Parathyroid adenoma (tissue), 2 donors: Measurements from ENCODE around the gene KIF1A.

Source experiments
- H2AFZ ChIP-seq: fragments of 300-600 bp; sonication (generic); one replicate; pipeline ENCODE4 v1.7.0; 2017; ENCODE audit warnings: antibody characterized with exemption, mild to moderate bottlenecking
- H3K27ac ChIP-seq: fragments of 300-600 bp; sonication (generic); one replicate; pipeline ENCODE4 v1.7.0; 2017
- H3K27me3 ChIP-seq: fragments of 300-600 bp; sonication (generic); one replicate; pipeline ENCODE4 v1.7.0; 2017; ENCODE audit warnings: low read length; ENCODE audit not compliant: control insufficient read depth, insufficient read depth
- H3K36me3 ChIP-seq: fragments of 300-600 bp; sonication (generic); one replicate; pipeline ENCODE4 v1.7.0; 2017; ENCODE audit warnings: low read length; ENCODE audit not compliant: control insufficient read depth, insufficient read depth
- H3K4me1 ChIP-seq: fragments of 300-600 bp; sonication (generic); one replicate; pipeline ENCODE4 v1.7.0; 2017; ENCODE audit warnings: control low read depth
- H3K4me2 ChIP-seq: fragments of 300-600 bp; sonication (generic); one replicate; pipeline ENCODE4 v1.7.0; 2017; ENCODE audit warnings: low read length
- H3K4me3 ChIP-seq: fragments of 300-600 bp; sonication (generic); one replicate; pipeline ENCODE4 v1.7.0; 2017; ENCODE audit warnings: low read depth, low read length
- H3K79me2 ChIP-seq: fragments of 300-600 bp; sonication (generic); one replicate; pipeline ENCODE4 v1.7.0; 2017; ENCODE audit warnings: control low read depth
- H3K9ac ChIP-seq: fragments of 300-600 bp; sonication (generic); one replicate; pipeline ENCODE4 v1.7.0; 2017; ENCODE audit warnings: mild to moderate bottlenecking
- H3K9me3 ChIP-seq: fragments of 300-600 bp; sonication (generic); one replicate; pipeline ENCODE4 v1.7.0; 2017; ENCODE audit warnings: low read length; ENCODE audit not compliant: control insufficient read depth
- TF ChIP-seq, protein P1 (sequence below): fragments of 300-600 bp; sonication (generic); IDR thresholded peaks from one replicate; pipeline ENCODE4 v1.7.0; 2017; ENCODE audit warnings: antibody characterized with exemption, mild to moderate bottlenecking
- donor health status: primary hyperparathyroidism.

KIF1A gene

DNA sequence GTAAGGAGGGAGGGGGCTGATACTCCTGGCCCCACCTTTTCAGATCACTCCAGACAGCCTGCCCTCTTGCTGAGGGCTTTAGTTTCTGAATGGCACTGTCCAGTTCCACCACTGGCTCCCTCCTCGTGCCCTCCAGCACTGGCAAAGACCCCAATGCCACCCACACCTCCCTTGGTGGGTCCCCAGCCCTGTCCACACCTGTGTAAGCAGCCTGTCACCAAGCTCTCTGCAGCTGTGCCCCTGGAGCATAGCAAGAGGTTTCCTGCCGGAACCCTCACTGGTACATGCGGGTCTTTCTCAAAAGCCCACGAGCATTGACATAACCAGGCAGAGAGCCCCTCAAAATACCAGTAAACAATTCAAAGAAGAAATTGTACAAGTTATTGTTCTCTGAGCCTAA lies 17.6 kb upstream of the KIF1A start:
- TF ChIP-seq, protein P1, sequence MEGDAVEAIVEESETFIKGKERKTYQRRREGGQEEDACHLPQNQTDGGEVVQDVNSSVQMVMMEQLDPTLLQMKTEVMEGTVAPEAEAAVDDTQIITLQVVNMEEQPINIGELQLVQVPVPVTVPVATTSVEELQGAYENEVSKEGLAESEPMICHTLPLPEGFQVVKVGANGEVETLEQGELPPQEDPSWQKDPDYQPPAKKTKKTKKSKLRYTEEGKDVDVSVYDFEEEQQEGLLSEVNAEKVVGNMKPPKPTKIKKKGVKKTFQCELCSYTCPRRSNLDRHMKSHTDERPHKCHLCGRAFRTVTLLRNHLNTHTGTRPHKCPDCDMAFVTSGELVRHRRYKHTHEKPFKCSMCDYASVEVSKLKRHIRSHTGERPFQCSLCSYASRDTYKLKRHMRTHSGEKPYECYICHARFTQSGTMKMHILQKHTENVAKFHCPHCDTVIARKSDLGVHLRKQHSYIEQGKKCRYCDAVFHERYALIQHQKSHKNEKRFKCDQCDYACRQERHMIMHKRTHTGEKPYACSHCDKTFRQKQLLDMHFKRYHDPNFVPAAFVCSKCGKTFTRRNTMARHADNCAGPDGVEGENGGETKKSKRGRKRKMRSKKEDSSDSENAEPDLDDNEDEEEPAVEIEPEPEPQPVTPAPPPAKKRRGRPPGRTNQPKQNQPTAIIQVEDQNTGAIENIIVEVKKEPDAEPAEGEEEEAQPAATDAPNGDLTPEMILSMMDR = no peak
- H3K27ac ChIP-seq = no peak overlapping the region
- H2AFZ ChIP-seq = no peak overlapping the region
- no peaks in the 10 kb centered on the region for H3K27me3 ChIP-seq
- H3K4me1 ChIP-seq = no peaks in the 10 kb centered on the region
- no peaks in the 10 kb centered on the region for H3K9me3 ChIP-seq
- H3K36me3 ChIP-seq = no peaks in the 10 kb centered on the region
- H3K9ac ChIP-seq = no peak overlapping the region
- H3K4me2 ChIP-seq = no peak overlapping the region
- H3K79me2 ChIP-seq = no peaks in the 10 kb centered on the region
- H3K4me3 ChIP-seq = no peak overlapping the region

DNA sequence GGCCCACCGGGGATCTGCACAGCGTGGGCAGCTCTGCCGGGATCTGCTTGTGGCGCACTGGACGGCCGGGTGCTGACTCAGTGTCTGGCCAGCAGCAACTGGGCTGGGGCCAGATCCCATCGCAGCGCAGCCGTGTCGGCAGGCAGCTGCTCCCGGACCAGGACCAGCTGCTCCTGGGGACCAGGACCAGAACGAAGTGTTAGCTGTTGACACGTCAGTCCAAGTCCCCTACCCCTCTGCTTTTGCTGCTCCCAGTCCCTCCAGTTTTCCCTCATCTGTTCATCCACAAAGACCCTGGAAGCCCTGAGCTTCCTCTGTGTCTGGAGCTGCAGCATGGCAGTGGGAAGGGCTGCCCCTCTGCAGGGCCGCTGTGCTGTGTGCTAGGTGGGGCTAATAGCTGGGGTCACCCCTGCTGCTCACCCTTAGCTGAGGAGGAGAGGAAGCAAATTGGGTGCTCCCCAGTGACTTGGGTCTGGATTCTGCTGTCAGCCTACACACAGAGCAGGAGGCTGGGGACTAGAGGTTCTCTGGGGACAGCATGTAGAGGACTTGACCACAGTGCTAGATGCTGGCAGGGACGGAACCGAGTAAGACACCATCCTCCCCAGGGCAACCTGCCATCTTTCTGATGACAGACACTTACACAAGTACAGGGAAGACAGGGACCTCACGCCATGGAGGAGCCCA lies 16.9 kb upstream of the KIF1A start:
- no peak overlapping the region for H3K27ac ChIP-seq
- no peaks in the 10 kb centered on the region for H3K4me1 ChIP-seq
- H3K9ac ChIP-seq = no peak overlapping the region
- TF ChIP-seq, protein P1 = no peak
- H3K9me3 ChIP-seq = no peaks in the 10 kb centered on the region
- H3K4me2 ChIP-seq = no peak overlapping the region
- no peaks in the 10 kb centered on the region for H3K36me3 ChIP-seq
- H2AFZ ChIP-seq = no peak overlapping the region
- no peaks in the 10 kb centered on the region for H3K27me3 ChIP-seq
- H3K79me2 ChIP-seq = no peaks in the 10 kb centered on the region
- H3K4me3 ChIP-seq = no peak overlapping the region

DNA sequence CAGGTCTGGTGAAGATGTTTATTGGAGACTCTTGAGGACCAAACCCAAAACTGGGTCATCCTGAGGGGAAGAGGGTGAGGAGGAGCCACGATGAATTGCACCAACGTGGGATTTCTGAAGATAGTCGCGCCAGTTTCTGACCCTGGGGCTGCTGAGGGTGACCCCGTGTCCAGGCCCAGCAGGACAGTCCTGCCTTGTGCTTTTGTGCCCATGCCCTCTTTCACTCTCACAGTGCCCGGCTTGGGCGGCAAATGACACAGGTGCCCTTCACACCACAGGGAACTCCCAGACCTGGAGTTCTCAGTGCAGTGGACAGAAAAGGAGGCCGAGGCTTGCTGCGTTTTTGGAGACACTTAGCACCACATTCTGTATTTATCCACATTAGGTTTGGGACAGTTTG lies 15.5 kb upstream of the KIF1A start:
- Histone ChIP-seq H3K36me3 (no peaks in the 10 kb centered on the region), H2AFZ (no peak overlapping the region), H3K4me2 (no peak overlapping the region), H3K9ac (no peak overlapping the region), H3K9me3 (no peaks in the 10 kb centered on the region), H3K4me1 (no peaks in the 10 kb centered on the region), H3K79me2 (no peaks in the 10 kb centered on the region), H3K4me3 (no peak overlapping the region), H3K27me3 (no peaks in the 10 kb centered on the region), H3K27ac (no peak overlapping the region)
- TF ChIP-seq, protein P1 = no peak

DNA sequence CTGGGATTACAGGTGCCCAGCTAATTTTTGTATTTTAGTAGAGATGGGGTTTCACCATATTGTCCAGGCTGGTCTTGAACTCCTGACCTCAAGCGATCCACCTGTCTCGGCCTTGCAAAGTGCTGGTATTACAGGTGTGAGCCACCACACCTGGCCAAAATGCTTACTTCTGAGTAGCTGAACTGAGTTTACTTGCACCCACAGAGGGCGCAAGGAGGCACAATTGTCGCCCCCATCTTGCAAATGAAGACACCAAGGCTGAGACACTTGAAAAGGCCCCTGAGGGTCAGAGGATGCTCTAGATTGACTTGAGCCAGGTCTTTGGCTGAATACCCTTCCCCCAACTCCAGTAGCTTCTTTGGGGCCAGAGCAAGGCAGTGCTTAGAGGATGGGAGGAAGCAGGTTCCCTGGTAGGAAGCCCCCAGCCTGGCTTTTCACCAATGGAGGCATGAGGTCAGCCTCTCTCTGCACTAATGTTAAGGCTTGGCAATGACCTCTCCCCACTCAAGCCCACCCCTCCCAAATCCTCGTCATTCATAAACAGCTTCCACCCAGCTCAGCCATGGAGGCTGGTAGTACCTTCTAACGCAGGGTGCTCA lies 14.5 kb upstream of the KIF1A start:
- no peaks in the 10 kb centered on the region for H3K36me3 ChIP-seq
- no peaks in the 10 kb centered on the region for H3K27me3 ChIP-seq
- H3K9me3 ChIP-seq = no peaks in the 10 kb centered on the region
- H3K4me3 ChIP-seq = no peak overlapping the region
- no peak overlapping the region for H3K9ac ChIP-seq
- no peak overlapping the region for H3K27ac ChIP-seq
- H3K4me1 ChIP-seq = no peaks in the 10 kb centered on the region
- TF ChIP-seq, protein P1 = no peak
- no peak overlapping the region for H2AFZ ChIP-seq
- no peak overlapping the region for H3K4me2 ChIP-seq
- no peaks in the 10 kb centered on the region for H3K79me2 ChIP-seq
